ENCODE measurements around the gene XXYLT1. TPM values are rescaled to one million over a fixed set of nuclear protein-coding genes. Genes with fewer than 3 reads are reported as not detected.

The XXYLT1 gene
- total RNA-seq, 6 experiments from 2014 or later: 1.7 to 6.5 (median 2.1) TPM

DNA sequence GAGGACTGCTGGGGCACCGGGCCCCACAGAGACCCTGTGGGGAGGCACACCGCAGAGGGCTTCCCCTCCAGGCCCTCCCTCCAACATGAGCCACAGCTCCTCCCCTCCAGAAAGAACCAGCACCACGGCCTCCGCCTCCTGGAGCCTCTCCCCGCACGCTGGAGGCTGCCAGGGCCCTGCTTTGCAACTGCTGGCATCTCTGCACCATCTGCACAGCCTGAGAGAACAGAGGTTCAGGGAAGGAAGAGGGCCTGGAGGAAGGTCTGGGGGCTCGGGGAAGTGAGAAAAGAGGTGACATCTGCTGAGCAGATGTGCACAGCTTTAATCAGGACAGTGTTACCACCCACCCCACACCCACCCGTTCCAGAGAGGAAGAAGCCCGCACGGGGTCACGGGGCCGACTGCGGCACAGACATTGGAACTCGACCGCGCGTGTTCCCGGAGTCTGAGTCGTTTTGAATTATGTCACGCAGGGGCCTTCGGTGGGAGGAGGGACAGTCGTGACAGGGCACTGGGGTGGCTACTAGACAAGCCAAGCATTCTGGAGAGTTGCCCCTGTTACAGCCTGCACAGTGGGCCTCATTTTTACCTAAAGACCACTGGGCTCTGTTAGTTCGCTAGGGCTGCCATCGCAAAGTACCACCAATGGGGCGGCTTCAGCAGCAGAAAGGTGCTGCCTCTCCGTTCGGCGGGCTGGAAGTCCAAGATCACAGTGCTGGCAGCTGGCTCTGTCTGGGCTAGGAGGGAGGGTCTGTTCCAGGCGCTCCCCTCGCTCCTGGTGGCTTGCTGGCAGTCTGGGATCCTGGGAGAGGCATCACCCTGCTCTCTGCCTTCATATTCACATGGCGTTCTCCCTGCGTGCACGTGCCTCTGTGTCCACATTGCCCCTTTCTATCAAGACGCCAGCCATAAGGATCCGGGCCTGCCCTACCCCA, 194.8 kb downstream of the XXYLT1 start:
- TF ChIP-seq, protein P1, sequence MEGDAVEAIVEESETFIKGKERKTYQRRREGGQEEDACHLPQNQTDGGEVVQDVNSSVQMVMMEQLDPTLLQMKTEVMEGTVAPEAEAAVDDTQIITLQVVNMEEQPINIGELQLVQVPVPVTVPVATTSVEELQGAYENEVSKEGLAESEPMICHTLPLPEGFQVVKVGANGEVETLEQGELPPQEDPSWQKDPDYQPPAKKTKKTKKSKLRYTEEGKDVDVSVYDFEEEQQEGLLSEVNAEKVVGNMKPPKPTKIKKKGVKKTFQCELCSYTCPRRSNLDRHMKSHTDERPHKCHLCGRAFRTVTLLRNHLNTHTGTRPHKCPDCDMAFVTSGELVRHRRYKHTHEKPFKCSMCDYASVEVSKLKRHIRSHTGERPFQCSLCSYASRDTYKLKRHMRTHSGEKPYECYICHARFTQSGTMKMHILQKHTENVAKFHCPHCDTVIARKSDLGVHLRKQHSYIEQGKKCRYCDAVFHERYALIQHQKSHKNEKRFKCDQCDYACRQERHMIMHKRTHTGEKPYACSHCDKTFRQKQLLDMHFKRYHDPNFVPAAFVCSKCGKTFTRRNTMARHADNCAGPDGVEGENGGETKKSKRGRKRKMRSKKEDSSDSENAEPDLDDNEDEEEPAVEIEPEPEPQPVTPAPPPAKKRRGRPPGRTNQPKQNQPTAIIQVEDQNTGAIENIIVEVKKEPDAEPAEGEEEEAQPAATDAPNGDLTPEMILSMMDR (IDR thresholded peaks at IDR 0.05): no peak
- no peak for TF ChIP-seq POLR2A (IDR thresholded peaks at IDR 0.05)
- Histone ChIP-seq H3K4me3 (no peak overlapping the region), H3K27me3 (no peaks in the 10 kb centered on the region), H3K9me3 (no peaks in the 10 kb centered on the region), H3K36me3 (no peaks in the 10 kb centered on the region), H3K27ac (no peak overlapping the region), H3K4me1 (no peaks in the 10 kb centered on the region)
- DNase-seq: peak; percentile 7 to 45 (median 40)
- intact Hi-C loops (cut with DNase I): no loop called here
- WGBS (ENCODE audit: insufficient coverage, low coverage, low lambda C conversion rate, missing lambda C conversion rate): 100% methylated on average over 7 of the region's 35 CpGs
- no peak for ATAC-seq

- Histone ChIP-seq H3K4me1 (no peaks in the 10 kb centered on the region), H3K36me3 (no peaks in the 10 kb centered on the region), H3K27me3 (no peaks in the 10 kb centered on the region), H3K27ac (no peak overlapping the region), H3K4me3 (no peak overlapping the region), H3K9me3 (no peaks in the 10 kb centered on the region)
- no peak for TF ChIP-seq POLR2A (IDR thresholded peaks at IDR 0.05)
- TF ChIP-seq, protein P1 (IDR thresholded peaks at IDR 0.05): no peak
- peak; percentile 13 to 32 (median 26) for DNase-seq
- ATAC-seq: no peak
- intact Hi-C loops (cut with DNase I): no loop called here
- no CpG with 5 or more reads among the region's 14 CpGs for WGBS (ENCODE audit: insufficient coverage, low coverage, low lambda C conversion rate, missing lambda C conversion rate)
These were observed 195.6 kb downstream of the XXYLT1 start for GRCh38 chr3:195075199-195075940.

DNA sequence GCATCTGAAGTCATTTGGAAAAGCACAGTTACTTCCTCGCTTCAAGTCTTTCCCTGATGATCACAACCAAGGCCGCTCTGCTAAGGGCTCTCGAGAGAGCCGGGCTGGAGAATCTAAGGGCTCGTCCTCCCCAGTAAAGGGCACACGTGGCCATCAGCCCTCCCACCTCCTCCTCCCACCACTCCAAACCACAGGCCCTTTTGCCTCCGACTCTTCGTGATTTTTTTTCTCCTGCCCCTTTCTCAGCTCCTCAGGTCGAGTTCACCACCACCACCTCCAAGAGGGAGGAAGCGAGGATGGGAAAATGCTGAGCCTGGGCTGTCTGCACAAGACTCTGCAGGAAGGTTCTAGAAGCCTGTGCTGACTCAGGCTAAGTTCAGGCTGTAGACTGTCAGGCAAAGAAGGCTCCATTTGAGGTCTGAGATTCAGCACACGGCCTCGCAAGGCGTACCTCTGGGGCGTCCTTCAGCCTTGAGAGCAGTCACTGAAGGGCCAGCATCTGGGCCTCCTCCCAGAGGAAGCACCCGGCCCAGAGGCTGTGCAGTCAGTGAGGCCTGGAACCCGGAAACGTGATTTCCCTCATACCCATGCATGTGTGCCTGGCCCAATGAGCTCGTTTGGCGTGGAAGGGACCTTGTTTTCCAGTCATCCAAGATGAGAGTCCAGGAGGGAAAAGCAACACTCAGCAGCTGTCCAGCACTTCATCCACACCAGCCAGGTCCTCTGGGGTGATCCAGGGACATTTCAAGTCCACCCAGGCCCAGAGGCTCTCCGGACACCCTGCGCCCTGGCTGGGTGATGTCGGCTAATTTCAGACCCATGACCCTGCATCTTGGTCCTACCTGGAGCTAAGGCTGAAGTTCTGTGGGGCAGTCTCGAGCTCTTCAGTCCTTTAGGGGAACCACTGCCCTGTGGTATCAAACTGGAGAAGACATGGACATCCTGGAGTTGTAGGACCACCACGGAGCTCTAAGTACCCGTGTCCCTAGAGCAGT, 196.8 kb downstream of the XXYLT1 start:
- no peak overlapping the region for H3K4me3 ChIP-seq
- H3K9me3 ChIP-seq: no peaks in the 10 kb centered on the region
- no peaks in the 10 kb centered on the region for H3K36me3 ChIP-seq
- TF ChIP-seq POLR2A (IDR thresholded peaks at IDR 0.05): no peak
- TF ChIP-seq, protein P1 (IDR thresholded peaks at IDR 0.05): no peak
- no peak overlapping the region for H3K27ac ChIP-seq
- 77% methylated on average over 8 of the region's 25 CpGs for WGBS (ENCODE audit: insufficient coverage, low coverage, low lambda C conversion rate, missing lambda C conversion rate)
- DNase-seq (peak; percentile 16 to 36 (median 35)), ATAC-seq (no peak)
- no peaks in the 10 kb centered on the region for H3K4me1 ChIP-seq
- H3K27me3 ChIP-seq: no peaks in the 10 kb centered on the region
- intact Hi-C loops (cut with DNase I): no loop called here

GRCh38 chr3:195072916-195073564, 197.9 kb downstream of the XXYLT1 start:
- Histone ChIP-seq H3K4me1 (no peaks in the 10 kb centered on the region), H3K27me3 (no peaks in the 10 kb centered on the region), H3K27ac (no peak overlapping the region), H3K4me3 (no peak overlapping the region), H3K36me3 (no peaks in the 10 kb centered on the region), H3K9me3 (no peaks in the 10 kb centered on the region)
- intact Hi-C loops (cut with DNase I): no loop called here
- TF ChIP-seq, protein P1 (IDR thresholded peaks at IDR 0.05): no peak
- TF ChIP-seq POLR2A (IDR thresholded peaks at IDR 0.05): no peak
- WGBS (ENCODE audit: insufficient coverage, low coverage, low lambda C conversion rate, missing lambda C conversion rate): 74% methylated on average over 5 of the region's 19 CpGs
- ATAC-seq: no peak
- peak in 2 of 3 donors; percentile 36 to 48 for DNase-seq

Data from right lobe of liver (tissue), 6 donors.